Cardiac fibroblast (primary cell): ENCODE measurements around the gene NRG3.

Experiments
- DNase-seq, 2 donors: peaks; one replicate each; pipeline versions ENCODE4 v3.0.0 to v3.0.0-alpha.2; 2010; ENCODE audit warnings: low read depth in 2 of 2
- H3K4me3 ChIP-seq, 2 donors: replicated peaks in 1 of 2; 1 replicate in 1 of 2; 2 replicates in 1 of 2; pipeline ENCODE4 v1.5.1; 2011; ENCODE audit warnings: low read depth in 2 of 2, low read length in 2 of 2, mild to moderate bottlenecking in 2 of 2, moderate library complexity in 1 of 2
- TF ChIP-seq, protein P1 (sequence below): IDR thresholded peaks from one replicate; pipeline ENCODE4 v1.5.1; 2011; ENCODE audit warnings: low read depth, mild to moderate bottlenecking, low read length, inconsistent platforms

Gene NRG3

DNA sequence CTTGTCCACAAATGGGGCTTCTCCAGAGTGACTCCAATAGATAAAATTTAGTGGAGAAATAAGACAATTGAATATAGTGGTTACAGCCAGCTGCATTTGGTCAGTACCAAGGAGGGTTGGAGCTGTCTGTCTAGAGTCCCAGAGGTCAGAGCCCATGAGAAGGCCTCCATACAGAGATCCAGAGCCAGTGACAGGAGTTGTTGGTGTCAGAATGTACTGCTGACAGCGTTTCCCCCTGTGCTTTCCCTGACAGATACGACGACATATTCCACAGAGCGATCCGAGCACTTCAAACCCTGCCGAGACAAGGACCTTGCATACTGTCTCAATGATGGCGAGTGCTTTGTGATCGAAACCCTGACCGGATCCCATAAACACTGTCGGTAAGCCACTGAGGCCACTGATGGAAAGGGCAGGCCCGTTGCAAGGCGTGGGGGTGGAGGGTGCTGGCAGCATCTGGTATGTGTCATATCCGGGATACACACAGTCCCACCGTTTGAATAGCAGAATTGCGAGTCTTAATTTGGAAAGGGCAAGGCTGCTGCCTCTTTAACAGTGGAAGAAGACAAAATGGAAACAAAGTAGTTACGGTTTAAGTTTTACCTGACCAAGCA, 483.6 kb downstream of the NRG3 start:
- no peak overlapping the region for H3K4me3 ChIP-seq
- peak; percentile 72 to 83 for DNase-seq
- TF ChIP-seq, protein P1, sequence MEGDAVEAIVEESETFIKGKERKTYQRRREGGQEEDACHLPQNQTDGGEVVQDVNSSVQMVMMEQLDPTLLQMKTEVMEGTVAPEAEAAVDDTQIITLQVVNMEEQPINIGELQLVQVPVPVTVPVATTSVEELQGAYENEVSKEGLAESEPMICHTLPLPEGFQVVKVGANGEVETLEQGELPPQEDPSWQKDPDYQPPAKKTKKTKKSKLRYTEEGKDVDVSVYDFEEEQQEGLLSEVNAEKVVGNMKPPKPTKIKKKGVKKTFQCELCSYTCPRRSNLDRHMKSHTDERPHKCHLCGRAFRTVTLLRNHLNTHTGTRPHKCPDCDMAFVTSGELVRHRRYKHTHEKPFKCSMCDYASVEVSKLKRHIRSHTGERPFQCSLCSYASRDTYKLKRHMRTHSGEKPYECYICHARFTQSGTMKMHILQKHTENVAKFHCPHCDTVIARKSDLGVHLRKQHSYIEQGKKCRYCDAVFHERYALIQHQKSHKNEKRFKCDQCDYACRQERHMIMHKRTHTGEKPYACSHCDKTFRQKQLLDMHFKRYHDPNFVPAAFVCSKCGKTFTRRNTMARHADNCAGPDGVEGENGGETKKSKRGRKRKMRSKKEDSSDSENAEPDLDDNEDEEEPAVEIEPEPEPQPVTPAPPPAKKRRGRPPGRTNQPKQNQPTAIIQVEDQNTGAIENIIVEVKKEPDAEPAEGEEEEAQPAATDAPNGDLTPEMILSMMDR, result no peak

DNA sequence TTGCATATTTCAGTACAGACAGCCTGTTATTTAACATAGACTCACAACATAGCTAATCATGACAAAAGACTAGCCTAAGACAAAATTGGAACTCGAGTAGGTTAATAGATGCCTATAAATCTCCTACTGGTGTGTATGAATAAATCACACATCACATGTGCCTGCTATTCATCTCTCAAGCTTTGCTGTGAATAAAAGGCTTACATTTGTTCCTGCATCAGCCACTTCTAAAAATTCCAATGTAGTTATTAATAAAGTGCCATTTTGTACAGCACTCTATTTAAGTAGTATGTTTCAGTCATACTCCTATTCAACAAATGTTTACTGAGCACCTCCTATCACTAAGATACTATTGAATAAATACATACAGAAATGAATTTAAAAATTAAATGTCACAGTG, 486.3 kb downstream of the NRG3 start:
- H3K4me3 ChIP-seq, result no peak overlapping the region
- DNase-seq, result no peak
- TF ChIP-seq, protein P1, result no peak

DNA sequence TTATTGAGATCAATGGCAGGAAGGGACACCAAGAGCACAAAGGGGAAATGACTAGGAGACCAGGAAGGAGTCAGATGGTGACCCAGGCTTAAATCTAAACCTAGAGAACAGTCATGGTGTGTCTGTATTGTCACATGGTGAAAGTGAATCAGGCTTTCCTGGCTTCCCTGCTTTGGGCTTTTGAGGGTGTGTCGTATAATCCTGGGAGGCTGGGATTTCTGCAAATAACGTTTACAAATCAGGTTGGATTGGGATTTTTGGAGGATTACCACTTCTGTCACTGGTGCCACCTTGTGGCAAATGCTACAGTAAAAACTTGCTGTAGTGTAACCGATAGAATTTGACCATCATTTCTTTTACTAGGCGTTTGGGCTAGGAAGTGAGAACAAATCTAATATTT, 502.6 kb downstream of the NRG3 start:
- H3K4me3 ChIP-seq, result no peak overlapping the region
- peak; percentile 26 to 77 for DNase-seq
- TF ChIP-seq, protein P1, result peak; percentile 44

DNA sequence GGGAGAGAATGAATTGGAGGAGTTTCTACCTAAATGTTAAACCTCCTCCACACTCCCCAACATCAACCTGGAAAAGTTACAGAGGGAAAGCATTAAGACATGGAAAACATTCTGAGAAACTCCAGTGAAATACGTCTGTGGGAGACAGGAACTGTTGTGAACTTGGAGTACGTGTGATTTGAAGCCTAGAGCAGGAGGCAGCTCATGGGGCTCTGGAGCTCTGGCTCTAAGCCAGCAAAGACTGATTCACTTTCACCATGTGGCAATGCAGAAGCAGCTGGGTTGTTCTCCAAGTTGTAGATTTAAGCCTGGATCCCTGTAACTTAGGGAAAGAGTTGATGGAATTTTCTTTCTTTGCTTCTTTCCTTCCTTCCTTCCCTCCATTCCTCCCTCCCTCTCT, 503.2 kb downstream of the NRG3 start:
- DNase-seq, result peak; percentile 72 to 92

DNA sequence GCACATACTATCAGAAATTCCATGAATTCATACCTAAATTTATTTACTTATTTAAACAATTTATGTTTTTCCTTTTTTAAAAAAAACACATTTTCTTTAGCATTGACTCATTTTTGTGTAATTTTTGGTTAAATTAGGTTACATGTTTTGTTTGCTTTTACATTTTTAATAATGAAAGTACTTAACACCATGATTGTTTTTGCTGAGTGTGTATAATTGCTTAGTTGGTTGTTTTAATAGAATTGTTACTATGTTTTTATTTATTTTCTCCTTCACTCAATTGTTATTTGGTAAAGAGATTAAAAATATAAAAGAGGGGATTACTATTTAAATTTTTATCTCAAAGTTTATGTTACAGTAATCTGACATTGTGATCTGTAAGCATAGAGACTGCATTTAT, 508.4 kb downstream of the NRG3 start:
- no peak for DNase-seq
- no peak overlapping the region for H3K4me3 ChIP-seq
- TF ChIP-seq, protein P1, result no peak

More for the DNA sequence above, 503.2 kb downstream of the NRG3 start:
- TF ChIP-seq, protein P1, result no peak
- H3K4me3 ChIP-seq, result no peak overlapping the region

DNA sequence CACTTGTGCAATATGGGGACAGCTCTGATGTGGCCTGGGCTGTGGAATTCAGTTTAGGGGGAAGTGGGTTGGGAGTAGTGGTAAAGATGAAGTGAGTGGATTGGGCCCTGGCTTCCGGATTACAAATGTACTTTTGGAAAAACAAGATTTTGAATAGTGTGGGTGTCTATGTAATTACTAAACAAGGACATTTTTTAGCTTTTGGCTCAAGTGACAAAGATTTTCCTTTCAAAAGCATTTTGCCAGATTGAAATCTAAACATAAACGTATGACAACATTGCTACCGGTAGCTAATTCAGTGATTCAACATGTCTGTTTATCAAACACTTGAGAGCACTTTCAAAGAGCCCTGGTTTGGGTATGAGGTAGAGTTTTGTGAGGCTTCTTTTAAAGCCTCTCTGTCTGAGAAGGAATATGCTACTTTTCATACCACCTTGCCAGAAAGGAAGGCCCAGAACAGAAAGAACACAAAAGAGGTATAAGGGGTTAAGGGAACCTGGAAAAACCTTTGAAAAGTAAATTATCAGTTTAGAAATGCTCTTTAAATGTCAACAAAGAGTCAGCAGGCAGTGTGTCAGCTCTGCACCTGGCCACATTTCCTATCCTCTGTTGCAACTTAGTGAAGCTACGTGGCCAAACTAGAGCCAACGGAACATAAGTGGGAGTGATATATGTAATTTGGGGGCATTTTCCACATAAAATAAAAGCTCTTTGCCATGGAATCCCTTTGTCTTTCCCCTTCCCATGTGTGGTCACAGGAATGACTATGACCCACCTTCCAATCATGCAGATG, 516.1 kb downstream of the NRG3 start:
- H3K4me3 ChIP-seq, result no peak overlapping the region
- DNase-seq, result no peak
- TF ChIP-seq, protein P1, result no peak

DNA sequence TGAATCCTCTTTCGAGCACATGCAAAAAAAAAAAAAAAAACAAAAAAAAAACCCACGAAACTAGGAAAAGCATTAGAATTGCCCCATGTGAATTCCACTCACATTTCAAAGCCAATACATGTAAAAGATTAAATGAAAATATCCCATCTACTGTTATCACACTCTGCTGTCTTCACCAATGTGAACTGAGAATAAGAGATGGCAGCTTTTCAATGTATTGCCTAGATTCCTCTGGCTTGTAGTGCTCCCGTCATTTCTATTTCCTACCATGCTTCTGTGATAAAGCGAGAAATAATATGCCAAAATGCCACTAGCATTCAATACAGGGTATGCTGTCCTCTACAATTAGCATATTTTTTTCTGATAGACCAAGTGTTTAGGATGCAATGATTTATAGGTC, 517.0 kb downstream of the NRG3 start:
- TF ChIP-seq, protein P1, result no peak
- no peak overlapping the region for H3K4me3 ChIP-seq
- DNase-seq, result no peak
